Smooth muscle cell (in vitro differentiated cells): Measurements from ENCODE around the gene BPI. TPM values are rescaled to one million over a fixed set of nuclear protein-coding genes. Genes with fewer than 3 reads are reported as not detected.

Experiments used
- DNase-seq: peaks from one replicate; lab custom pipeline; 2025; ENCODE audit not compliant: unreplicated experiment; lab: John Stamatoyannopoulos, UW
- H2AFZ ChIP-seq: fragments of 200-600 bp; sonication (generic); 2 replicates; pipeline ENCODE4 v1.6.0; 2016; ENCODE audit warnings: antibody characterized with exemption, low read depth, mild to moderate bottlenecking
- H3F3A ChIP-seq: fragments of 200-600 bp; sonication (generic); 2 replicates; pipeline ENCODE4 v1.6.0; 2017; ENCODE audit warnings: antibody characterized with exemption, low read depth
- H3K27ac ChIP-seq: fragments of 200-600 bp; sonication (generic); 2 replicates; pipeline ENCODE4 v1.5.1; 2016; ENCODE audit warnings: low read depth, mild to moderate bottlenecking
- H3K27me3 ChIP-seq: fragments of 200-600 bp; sonication (generic); 2 replicates; pipeline ENCODE4 v1.6.1; 2016; ENCODE audit warnings: low read depth, mild to moderate bottlenecking
- H3K36me3 ChIP-seq: fragments of 200-600 bp; sonication (generic); 2 replicates; pipeline ENCODE4 v1.5.1; 2016; ENCODE audit warnings: low read depth
- H3K4me1 ChIP-seq: fragments of 200-600 bp; sonication (generic); 2 replicates; pipeline ENCODE4 v1.5.1; 2016; ENCODE audit warnings: low read depth
- H3K4me2 ChIP-seq: fragments of 200-600 bp; sonication (generic); 2 replicates; pipeline ENCODE4 v1.6.0; 2016; ENCODE audit warnings: mild to moderate bottlenecking
- H3K4me3 ChIP-seq: fragments of 200-600 bp; sonication (generic); 2 replicates; pipeline ENCODE4 v1.5.1; 2016; ENCODE audit warnings: mild to moderate bottlenecking
- H3K79me2 ChIP-seq: fragments of 200-600 bp; sonication (generic); 2 replicates; pipeline ENCODE4 v1.6.0; 2016; ENCODE audit warnings: low read depth, mild to moderate bottlenecking
- H3K9ac ChIP-seq: fragments of 200-600 bp; sonication (generic); 2 replicates; pipeline ENCODE4 v1.6.0; 2016; ENCODE audit warnings: low read depth
- H3K9me3 ChIP-seq: fragments of 200-600 bp; sonication (generic); replicated peaks from 2 replicates; pipeline ENCODE4 v1.5.1; 2016; ENCODE audit warnings: low read depth
- H4K20me1 ChIP-seq: fragments of 200-600 bp; sonication (generic); 2 replicates; pipeline ENCODE4 v1.6.0; 2016; ENCODE audit warnings: low read depth
- CTCF ChIP-seq: fragments of 200-600 bp; sonication (generic); IDR thresholded peaks from 2 replicates; pipeline ENCODE4 v1.5.1; 2017; ENCODE audit warnings: borderline replicate concordance, mild to moderate bottlenecking, antibody characterized with exemption; ENCODE audit not compliant: insufficient read depth, poor library complexity, severe bottlenecking
- WGBS: methylation state at CpG from one replicate; pipeline ENCODE4 v1.1.7; 2016; ENCODE audit warnings: low lambda C conversion rate; 5-methylcytosine and 5-hydroxymethylcytosine counted together
- polyA plus RNA-seq: library from polyadenylated mRNA; unstranded; fragments of >200 nt; fragmentation: Nextera tagmentation; extraction: Ambion mirVana; gene quantifications from 2 replicates; pipeline ENCODE4 v1.2.1, GENCODE V29; 2016
- total RNA-seq: library from RNA; depleted of rRNA; stranded (reverse); fragments of >200 nt; gene quantifications from 2 replicates; pipeline ENCODE4 v1.2.3, GENCODE V29; 2014

Gene BPI
- total and polyA plus RNA-seq, 2 experiments from 2014 or later: not detected

GRCh38 chr20:38340693-38341092 is 36.7 kb downstream of the BPI start:
- Histone ChIP-seq H2AFZ (no peak overlapping the region), H3F3A (no peaks in the 10 kb centered on the region), H3K27ac (no peak overlapping the region), H3K4me1 (peaks cover 11% of the 10 kb centered on the region), H3K9ac (no peak overlapping the region), H3K79me2 (no peaks in the 10 kb centered on the region), H3K4me3 (no peak overlapping the region), H3K4me2 (no peak overlapping the region), H3K9me3 (no peaks in the 10 kb centered on the region), H4K20me1 (no peaks in the 10 kb centered on the region), H3K27me3 (no peaks in the 10 kb centered on the region), H3K36me3 (no peaks in the 10 kb centered on the region)
- 86% methylated on average over 6 of the region's 6 CpGs for WGBS
- no peak for DNase-seq
- no peak for TF ChIP-seq CTCF

- TF ChIP-seq CTCF: no peak
- no peak overlapping the region for H2AFZ ChIP-seq
- peaks cover 11% of the 10 kb centered on the region for H3K4me1 ChIP-seq
- H3K36me3 ChIP-seq: no peaks in the 10 kb centered on the region
- H4K20me1 ChIP-seq: no peaks in the 10 kb centered on the region
- no peaks in the 10 kb centered on the region for H3K79me2 ChIP-seq
- H3K27ac ChIP-seq: no peak overlapping the region
- no peaks in the 10 kb centered on the region for H3F3A ChIP-seq
- H3K27me3 ChIP-seq: no peaks in the 10 kb centered on the region
- no peak overlapping the region for H3K4me3 ChIP-seq
- H3K4me2 ChIP-seq: no peak overlapping the region
- no peak overlapping the region for H3K9ac ChIP-seq
- DNase-seq: no peak
- no peaks in the 10 kb centered on the region for H3K9me3 ChIP-seq
- 43% methylated on average over 7 of the region's 7 CpGs for WGBS
These were observed 38.3 kb downstream of the BPI start for GRCh38 chr20:38342216-38342615.

GRCh38 chr20:38342713-38343310 is 38.9 kb downstream of the BPI start:
- no peaks in the 10 kb centered on the region for H3K79me2 ChIP-seq
- no peaks in the 10 kb centered on the region for H3F3A ChIP-seq
- H2AFZ ChIP-seq: no peak overlapping the region
- no peak overlapping the region for H3K27ac ChIP-seq
- no peaks in the 10 kb centered on the region for H4K20me1 ChIP-seq
- no peak for TF ChIP-seq CTCF
- H3K36me3 ChIP-seq: no peaks in the 10 kb centered on the region
- peaks cover 11% of the 10 kb centered on the region for H3K4me1 ChIP-seq
- H3K9me3 ChIP-seq: no peaks in the 10 kb centered on the region
- DNase-seq: no peak
- H3K27me3 ChIP-seq: no peaks in the 10 kb centered on the region
- no peak overlapping the region for H3K4me2 ChIP-seq
- H3K9ac ChIP-seq: no peak overlapping the region
- WGBS: 76% methylated on average over 5 of the region's 5 CpGs
- no peak overlapping the region for H3K4me3 ChIP-seq
